MM.1S (cell line): ENCODE measurements around the gene PCED1B.

Experiments used
- EZH2 ChIP-seq: fragments of 300-600 bp; sonication (generic); optimal IDR thresholded peaks from 2 replicates; pipeline ENCODE3; 2017; ENCODE audit warnings: low read depth, mild to moderate bottlenecking, antibody characterized with exemption, low read length, mixed read lengths
- EZH2phosphoT487 ChIP-seq: fragments of 300-600 bp; sonication (generic); IDR thresholded peaks from 2 replicates; pipeline ENCODE4 v1.6.1; 2018; ENCODE audit warnings: antibody characterized with exemption, low read length
- TF ChIP-seq, protein P1 (sequence below): fragments of 300-600 bp; sonication (generic); IDR thresholded peaks from 2 replicates; pipeline ENCODE4 v1.5.1; 2016; ENCODE audit warnings: antibody characterized with exemption, low read length, mixed read lengths

DNA sequence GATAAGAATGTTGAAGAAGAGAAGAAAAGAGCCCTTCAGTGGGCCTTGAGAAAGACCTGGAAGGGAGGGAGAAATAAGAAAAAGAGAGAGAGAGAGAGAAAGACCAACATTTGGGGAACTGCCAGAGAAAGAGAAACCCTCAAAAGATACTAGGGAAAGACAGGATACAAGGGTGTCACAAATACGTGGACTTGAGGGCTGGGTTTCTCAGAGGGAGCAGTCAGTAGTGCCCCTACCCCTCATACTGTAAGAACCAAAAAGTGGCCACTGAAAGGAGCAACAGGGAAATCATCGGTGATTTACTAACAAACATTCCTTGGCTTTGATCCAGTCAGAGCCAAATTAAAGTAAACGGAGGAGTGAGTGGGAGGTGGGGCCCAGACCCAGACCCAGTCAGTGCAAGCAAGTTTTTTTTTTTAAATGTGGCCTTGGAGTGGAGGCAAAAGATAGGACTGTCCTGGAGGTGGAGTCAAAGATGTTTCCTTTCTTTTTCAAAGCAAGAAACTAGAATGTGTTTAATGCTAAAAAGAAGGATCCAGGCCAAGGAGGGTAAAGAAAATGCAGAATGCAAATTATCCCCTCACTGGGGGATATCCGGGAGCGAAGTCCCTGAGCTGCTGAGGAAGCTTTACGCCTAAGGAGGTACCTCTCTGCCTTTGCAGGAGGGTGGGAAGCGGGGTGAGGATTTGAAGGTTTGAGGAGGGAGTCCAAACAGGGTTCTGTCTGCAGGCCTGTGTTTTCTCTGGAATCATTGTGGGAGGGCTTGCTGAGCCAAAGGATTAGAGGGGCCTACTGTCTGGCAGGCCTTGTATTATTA is 143.8 kb downstream of the PCED1B start:
- TF ChIP-seq, protein P1, sequence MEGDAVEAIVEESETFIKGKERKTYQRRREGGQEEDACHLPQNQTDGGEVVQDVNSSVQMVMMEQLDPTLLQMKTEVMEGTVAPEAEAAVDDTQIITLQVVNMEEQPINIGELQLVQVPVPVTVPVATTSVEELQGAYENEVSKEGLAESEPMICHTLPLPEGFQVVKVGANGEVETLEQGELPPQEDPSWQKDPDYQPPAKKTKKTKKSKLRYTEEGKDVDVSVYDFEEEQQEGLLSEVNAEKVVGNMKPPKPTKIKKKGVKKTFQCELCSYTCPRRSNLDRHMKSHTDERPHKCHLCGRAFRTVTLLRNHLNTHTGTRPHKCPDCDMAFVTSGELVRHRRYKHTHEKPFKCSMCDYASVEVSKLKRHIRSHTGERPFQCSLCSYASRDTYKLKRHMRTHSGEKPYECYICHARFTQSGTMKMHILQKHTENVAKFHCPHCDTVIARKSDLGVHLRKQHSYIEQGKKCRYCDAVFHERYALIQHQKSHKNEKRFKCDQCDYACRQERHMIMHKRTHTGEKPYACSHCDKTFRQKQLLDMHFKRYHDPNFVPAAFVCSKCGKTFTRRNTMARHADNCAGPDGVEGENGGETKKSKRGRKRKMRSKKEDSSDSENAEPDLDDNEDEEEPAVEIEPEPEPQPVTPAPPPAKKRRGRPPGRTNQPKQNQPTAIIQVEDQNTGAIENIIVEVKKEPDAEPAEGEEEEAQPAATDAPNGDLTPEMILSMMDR = no peak
- TF ChIP-seq EZH2 (no peak), EZH2phosphoT487 (no peak)
